WI38 (cell line): ENCODE data around the gene SBK3.

ENCODE experiments used
- H3K4me3 ChIP-seq: 2 replicates; pipeline ENCODE4 v1.5.1; 2011; ENCODE audit warnings: low read depth, mild to moderate bottlenecking, control low read depth, low read length
- TF ChIP-seq, protein P1 (sequence below): IDR thresholded peaks from 2 replicates; pipeline ENCODE4 v1.5.1; 2012; ENCODE audit warnings: low read depth, mild to moderate bottlenecking, control low read depth, low read length

SBK3 gene

DNA sequence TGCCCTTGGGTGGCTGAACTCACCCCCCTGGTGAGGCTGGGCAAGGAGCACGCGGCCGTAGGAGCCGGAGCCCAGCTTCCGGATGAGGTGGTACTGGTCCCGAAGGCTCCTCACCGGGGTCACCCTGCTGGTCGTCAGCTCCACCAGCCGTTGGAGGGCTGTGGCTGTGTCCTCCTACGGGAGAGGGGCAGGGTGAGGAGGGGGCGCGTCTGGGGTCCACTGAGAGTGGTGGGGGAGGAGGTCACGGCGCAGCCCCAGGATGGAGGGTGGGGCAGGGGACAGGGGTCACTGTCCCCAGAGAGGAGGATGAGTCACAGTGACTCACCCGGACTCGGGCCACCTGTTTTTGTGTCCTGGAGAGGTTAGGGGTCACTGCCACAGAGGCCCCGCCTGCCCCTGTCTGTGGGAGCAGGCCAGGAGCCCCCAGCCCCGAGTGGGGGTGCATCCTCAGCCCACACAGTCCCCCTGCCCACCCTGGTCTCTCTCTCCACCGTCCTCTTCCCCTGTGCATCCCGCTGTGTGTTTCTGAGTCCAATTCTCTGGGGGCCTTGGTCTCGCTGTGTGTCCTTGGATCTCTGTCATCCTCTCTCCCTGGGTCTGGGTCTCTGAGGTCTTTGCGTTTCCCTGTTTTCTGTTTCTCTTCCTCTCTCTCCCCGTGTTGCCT lies 435 bp downstream of the SBK3 start:
- no peak overlapping the region for H3K4me3 ChIP-seq
- TF ChIP-seq, protein P1, sequence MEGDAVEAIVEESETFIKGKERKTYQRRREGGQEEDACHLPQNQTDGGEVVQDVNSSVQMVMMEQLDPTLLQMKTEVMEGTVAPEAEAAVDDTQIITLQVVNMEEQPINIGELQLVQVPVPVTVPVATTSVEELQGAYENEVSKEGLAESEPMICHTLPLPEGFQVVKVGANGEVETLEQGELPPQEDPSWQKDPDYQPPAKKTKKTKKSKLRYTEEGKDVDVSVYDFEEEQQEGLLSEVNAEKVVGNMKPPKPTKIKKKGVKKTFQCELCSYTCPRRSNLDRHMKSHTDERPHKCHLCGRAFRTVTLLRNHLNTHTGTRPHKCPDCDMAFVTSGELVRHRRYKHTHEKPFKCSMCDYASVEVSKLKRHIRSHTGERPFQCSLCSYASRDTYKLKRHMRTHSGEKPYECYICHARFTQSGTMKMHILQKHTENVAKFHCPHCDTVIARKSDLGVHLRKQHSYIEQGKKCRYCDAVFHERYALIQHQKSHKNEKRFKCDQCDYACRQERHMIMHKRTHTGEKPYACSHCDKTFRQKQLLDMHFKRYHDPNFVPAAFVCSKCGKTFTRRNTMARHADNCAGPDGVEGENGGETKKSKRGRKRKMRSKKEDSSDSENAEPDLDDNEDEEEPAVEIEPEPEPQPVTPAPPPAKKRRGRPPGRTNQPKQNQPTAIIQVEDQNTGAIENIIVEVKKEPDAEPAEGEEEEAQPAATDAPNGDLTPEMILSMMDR = no peak

DNA sequence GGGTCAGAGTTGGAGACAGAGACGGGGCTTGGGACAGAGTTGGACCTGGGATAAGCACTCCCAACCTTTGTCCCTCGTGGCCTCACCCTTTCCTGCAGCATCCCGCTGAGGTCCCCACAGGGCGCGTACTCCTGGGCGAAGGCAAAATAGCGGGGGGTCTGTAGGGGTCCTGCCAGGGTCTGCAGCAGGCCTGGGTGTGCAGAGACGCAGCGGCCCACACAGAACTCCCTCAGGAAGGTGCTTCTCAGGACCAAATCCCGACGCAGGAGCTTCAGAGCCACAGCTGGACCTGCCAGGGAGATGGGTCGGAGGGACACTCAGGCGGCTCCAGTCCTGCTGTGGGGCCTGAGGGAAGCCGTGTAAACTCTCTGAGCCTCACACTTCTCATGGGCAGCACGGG lies 1.3 kb downstream of the SBK3 start:
- TF ChIP-seq, protein P1 = no peak
- no peak overlapping the region for H3K4me3 ChIP-seq

DNA sequence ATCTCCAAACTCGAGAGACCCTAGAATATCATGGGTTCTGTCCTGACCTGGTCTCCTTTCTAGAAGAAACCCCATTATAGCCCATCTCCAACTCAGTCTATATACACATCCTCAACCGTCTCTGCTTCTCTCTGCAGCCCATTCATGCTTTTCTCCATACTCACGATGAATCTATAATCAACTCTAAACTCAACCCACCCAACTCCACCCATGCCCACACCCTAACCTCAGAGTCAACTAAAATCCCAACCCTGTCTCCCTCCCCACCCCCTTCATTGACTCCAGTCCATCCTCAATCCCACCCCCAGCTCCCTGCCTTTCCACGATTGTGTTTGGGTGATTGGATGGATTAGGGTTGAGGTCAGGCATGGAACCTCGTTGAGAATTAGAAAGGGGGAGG lies 1.8 kb downstream of the SBK3 start:
- TF ChIP-seq, protein P1 = no peak
- H3K4me3 ChIP-seq = no peak overlapping the region

DNA sequence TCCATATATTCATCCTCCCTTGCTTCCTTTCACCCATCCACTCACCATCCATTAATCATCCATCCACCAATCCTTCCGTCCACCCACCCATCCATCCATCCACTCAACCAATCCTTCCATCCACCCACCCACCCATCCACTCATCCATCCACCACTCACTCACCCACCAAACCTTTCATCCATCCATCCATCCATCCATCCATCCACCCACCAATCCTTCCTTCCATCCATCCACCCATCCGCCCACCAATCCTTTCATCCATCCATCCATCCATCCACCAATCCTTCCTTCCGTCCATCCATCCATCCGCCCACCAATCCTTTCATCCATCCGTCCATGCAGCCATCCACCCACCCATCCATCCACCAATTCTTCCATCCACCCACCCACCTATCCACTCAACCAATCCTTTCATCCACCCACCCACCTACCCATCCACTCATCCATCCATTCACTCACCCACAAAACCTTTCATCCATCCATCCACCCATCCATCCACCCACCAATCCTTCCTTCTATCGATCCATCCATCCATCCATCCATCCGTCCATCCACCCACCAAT lies 3.0 kb downstream of the SBK3 start:
- TF ChIP-seq, protein P1 = no peak
- H3K4me3 ChIP-seq = no peak overlapping the region

DNA sequence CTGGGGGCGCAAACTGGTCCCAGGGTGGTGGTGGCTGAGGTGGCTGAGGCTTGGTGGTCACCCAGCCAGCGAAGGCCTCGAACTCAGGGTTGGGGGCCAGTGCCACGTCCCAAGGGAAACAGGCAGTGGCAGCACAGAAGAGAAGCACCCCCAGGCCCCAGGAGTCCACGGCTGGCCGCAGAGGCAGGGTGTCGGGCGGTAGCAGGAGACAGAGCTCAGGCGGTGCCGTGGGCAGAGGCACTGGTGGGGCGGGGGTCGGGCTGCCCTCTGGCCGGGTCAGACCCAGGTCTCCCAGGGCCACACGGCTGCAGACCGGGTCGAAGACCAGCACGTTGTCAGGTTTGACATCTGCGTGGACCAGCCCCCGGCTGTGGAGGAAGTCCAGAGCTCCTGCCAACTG lies 4.3 kb downstream of the SBK3 start:
- no peak overlapping the region for H3K4me3 ChIP-seq
- TF ChIP-seq, protein P1 = no peak

DNA sequence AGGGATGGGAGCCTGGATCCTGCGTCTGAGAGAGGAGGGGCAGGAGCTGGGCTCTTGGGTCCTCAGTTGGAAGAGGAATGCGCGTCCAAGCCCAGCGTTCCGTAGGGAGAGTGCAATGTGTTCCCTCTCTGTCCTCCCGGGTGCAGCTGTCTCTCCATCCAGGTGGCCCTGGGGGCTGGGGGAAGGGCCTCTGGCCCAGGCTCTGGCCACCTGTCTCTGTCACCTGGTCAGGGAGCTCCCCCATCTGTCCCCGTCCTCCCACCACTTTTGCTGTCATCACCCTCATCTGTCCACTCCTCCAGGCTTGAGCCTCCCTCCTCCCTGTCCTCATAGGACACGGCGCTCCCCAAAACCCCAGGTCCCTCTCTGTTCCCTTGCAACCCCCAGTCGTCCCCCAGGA lies 4.7 kb downstream of the SBK3 start:
- TF ChIP-seq, protein P1 = no peak
- H3K4me3 ChIP-seq = no peak overlapping the region

DNA sequence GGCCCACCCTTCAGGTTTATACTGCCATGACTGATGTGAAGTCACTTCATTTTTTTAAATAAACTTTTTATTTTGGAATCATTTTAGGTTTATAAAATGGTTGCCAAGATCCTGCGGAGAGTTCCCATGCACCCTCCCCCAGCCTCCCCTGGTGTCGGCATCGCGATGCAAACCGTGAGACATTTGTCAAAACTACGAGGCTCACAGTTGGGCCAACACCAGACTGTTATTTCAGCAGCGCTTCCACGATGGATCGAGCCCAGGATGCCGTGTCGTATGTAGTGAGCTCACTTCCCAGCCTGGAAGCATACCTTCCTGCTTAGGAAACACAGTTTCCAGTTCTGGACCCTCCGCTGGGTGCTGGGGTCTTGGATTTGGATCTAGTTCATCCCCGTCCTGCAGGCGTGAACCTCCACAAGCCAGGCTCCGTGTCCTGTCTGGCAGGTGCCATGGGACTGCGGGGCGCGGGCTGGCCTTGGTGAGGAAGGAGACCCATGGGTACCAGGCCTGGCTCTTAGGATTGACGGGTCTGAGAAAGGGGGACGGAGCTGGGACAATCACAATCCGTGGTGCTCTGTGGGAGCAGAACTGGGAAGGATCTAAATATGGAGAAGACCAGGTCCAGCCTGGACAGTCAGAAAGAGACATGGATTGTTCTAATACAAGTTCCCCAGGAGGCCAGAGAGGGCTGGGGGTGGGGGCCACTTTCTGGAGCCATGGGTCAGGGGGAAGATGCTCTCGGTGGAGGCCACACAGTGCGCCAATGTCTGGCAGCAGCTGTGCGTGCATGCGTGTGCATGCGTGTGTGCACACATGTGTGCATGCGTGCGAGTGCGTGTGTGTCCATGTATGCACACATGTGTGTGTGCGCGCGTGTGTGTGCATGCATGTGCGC lies 6.0 kb downstream of the SBK3 start:
- H3K4me3 ChIP-seq = no peak overlapping the region
- TF ChIP-seq, protein P1 = no peak
